HepG2 (cell line): ENCODE data around the gene SEC14L1. TPM values are rescaled to one million over a fixed set of nuclear protein-coding genes. Genes with fewer than 3 reads are reported as not detected.

ENCODE experiments used
- CCAR2 ChIP-seq: fragments of 200-400 bp; formaldehyde crosslinking; optimal IDR thresholded peaks from 2 replicates; pipeline ENCODE3; 2018; ENCODE audit warnings: low read depth, mild to moderate bottlenecking, low read length, moderate library complexity
- TEAD3 ChIP-seq: optimal IDR thresholded peaks from 2 replicates; pipeline ENCODE3; 2016; ENCODE audit warnings: borderline replicate concordance
- YEATS2 ChIP-seq: sonication (generic); formaldehyde crosslinking; IDR thresholded peaks from 2 replicates; pipeline ENCODE4 v1.4.0; 2020; ENCODE audit warnings: missing genetic modification reagents, borderline replicate concordance
- polyA plus RNA-seq, 8 experiments: library from polyadenylated mRNA; depleted of rRNA in 3 of 8; stranded (reverse) in 7 of 8; unstranded in 1 of 8; fragments of >200 nt; fragmentation: Illumina TruSeq in 4 of 8; extraction: Trizol in 4 of 8; gene quantifications; 2 replicates each; pipeline versions ENCODE4 v1.2.1 to v1.2.3, GENCODE V29; 2011 to 2016; ENCODE audit warnings: low read depth in 4 of 8, missing spikeins in 1 of 8, mixed read lengths in 1 of 8; ENCODE audit not compliant: insufficient read depth in 1 of 8
- total RNA-seq, 5 experiments: library from RNA; depleted of rRNA; stranded (reverse); fragments of >200 nt; fragmentation: Illumina TruSeq; extraction: Trizol; gene quantifications; 2 replicates each; pipeline ENCODE4 v1.2.3, GENCODE V29; 2016; ENCODE audit warnings: low read depth in 1 of 5
- TF ChIP-seq, protein P1 (sequence below), 2 experiments: sonication (generic) in 1 of 2; formaldehyde crosslinking in 1 of 2; IDR thresholded peaks; 2 replicates each; pipeline versions ENCODE4 v1.4.0 to v1.6.1; 2016 to 2020; ENCODE audit warnings: borderline replicate concordance in 1 of 2, low read depth in 1 of 2, mild to moderate bottlenecking in 1 of 2, missing genetic modification reagents in 1 of 2
- TF ChIP-seq, protein P2 (sequence below): sonication (generic); formaldehyde crosslinking; IDR thresholded peaks from 2 replicates; pipeline ENCODE4 v1.8.0; 2022; ENCODE audit warnings: missing genetic modification reagents, mild to moderate bottlenecking, borderline replicate concordance
- TF ChIP-seq, protein P3 (sequence below): sonication (generic); formaldehyde crosslinking; IDR thresholded peaks from 2 replicates; pipeline ENCODE4 v1.4.0; 2020; ENCODE audit warnings: missing genetic modification reagents

The SEC14L1 gene
- total and polyA plus RNA-seq, 2 of the 13 experiments (the other 11 are each of a cell fraction or from before 2014, with no cell fraction given) = 26.3 to 43.9 TPM

DNA sequence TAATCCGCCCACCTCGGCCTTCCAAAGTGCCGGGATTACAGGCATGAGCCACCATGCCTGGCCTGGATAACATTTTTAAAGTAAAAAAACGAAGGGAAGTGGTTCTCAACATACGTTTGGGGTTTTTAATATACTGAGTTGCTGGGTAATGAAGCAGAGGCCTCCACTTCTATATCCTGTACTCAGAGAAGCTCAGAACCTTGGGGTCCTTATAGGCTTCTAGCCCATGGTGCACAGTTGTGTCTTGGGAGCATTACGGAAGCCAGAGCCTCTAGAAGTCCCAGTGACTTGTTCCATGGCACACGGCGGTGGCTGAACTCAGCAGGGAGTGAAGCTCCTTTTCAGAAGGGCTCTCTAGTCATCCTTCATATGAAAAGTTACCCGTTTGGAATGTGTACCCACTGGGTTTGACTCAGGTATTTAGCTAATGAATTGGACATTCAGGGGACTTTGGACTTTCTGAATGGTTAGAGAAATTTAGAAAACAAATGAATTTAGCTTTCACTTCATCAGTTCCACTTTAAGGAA, 67.0 kb downstream of the SEC14L1 start (continued):
- TF ChIP-seq, protein P1, sequence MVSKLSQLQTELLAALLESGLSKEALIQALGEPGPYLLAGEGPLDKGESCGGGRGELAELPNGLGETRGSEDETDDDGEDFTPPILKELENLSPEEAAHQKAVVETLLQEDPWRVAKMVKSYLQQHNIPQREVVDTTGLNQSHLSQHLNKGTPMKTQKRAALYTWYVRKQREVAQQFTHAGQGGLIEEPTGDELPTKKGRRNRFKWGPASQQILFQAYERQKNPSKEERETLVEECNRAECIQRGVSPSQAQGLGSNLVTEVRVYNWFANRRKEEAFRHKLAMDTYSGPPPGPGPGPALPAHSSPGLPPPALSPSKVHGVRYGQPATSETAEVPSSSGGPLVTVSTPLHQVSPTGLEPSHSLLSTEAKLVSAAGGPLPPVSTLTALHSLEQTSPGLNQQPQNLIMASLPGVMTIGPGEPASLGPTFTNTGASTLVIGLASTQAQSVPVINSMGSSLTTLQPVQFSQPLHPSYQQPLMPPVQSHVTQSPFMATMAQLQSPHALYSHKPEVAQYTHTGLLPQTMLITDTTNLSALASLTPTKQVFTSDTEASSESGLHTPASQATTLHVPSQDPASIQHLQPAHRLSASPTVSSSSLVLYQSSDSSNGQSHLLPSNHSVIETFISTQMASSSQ (IDR thresholded peaks at IDR 0.05; ENCODE audit: low read depth) = no peak
- TF ChIP-seq, protein P1 (CRISPR knock-in tag; IDR thresholded peaks at IDR 0.05; ENCODE audit: borderline replicate concordance) = 0 out of 2 replicates have a peak, but pooled peaks have one; percentile 27
- TF ChIP-seq CCAR2 (no peak), YEATS2 (CRISPR knock-in tag) (no peak), TEAD3 (CRISPR knock-in tag) (peak; percentile 56)
- TF ChIP-seq, protein P2, sequence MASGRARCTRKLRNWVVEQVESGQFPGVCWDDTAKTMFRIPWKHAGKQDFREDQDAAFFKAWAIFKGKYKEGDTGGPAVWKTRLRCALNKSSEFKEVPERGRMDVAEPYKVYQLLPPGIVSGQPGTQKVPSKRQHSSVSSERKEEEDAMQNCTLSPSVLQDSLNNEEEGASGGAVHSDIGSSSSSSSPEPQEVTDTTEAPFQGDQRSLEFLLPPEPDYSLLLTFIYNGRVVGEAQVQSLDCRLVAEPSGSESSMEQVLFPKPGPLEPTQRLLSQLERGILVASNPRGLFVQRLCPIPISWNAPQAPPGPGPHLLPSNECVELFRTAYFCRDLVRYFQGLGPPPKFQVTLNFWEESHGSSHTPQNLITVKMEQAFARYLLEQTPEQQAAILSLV (CRISPR knock-in tag) = 0 out of 2 replicates have a peak, but pooled peaks have one; percentile 52
- TF ChIP-seq, protein P3, sequence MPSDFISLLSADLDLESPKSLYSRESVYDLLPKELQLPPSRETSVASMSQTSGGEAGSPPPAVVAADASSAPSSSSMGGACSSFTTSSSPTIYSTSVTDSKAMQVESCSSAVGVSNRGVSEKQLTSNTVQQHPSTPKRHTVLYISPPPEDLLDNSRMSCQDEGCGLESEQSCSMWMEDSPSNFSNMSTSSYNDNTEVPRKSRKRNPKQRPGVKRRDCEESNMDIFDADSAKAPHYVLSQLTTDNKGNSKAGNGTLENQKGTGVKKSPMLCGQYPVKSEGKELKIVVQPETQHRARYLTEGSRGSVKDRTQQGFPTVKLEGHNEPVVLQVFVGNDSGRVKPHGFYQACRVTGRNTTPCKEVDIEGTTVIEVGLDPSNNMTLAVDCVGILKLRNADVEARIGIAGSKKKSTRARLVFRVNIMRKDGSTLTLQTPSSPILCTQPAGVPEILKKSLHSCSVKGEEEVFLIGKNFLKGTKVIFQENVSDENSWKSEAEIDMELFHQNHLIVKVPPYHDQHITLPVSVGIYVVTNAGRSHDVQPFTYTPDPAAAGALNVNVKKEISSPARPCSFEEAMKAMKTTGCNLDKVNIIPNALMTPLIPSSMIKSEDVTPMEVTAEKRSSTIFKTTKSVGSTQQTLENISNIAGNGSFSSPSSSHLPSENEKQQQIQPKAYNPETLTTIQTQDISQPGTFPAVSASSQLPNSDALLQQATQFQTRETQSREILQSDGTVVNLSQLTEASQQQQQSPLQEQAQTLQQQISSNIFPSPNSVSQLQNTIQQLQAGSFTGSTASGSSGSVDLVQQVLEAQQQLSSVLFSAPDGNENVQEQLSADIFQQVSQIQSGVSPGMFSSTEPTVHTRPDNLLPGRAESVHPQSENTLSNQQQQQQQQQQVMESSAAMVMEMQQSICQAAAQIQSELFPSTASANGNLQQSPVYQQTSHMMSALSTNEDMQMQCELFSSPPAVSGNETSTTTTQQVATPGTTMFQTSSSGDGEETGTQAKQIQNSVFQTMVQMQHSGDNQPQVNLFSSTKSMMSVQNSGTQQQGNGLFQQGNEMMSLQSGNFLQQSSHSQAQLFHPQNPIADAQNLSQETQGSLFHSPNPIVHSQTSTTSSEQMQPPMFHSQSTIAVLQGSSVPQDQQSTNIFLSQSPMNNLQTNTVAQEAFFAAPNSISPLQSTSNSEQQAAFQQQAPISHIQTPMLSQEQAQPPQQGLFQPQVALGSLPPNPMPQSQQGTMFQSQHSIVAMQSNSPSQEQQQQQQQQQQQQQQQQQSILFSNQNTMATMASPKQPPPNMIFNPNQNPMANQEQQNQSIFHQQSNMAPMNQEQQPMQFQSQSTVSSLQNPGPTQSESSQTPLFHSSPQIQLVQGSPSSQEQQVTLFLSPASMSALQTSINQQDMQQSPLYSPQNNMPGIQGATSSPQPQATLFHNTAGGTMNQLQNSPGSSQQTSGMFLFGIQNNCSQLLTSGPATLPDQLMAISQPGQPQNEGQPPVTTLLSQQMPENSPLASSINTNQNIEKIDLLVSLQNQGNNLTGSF (CRISPR knock-in tag) = no peak
